Endothelial cell of umbilical vein (primary cell): ENCODE measurements around the gene CLTB. TPM values are rescaled to one million over a fixed set of nuclear protein-coding genes. Genes with fewer than 3 reads are reported as not detected.

Experiments
- BruUV-seq: library from RNA; stranded (reverse); fragments of 400-500 nt; replicated peaks from 2 replicates; lab custom pipeline; 2021; lab: Mats Ljungman, UMichigan
- CTCF ChIA-PET: fragments of 300-600, 350-600 bp; sonication (Branson Sonifier 250); formaldehyde crosslinking; loops from one replicate; lab custom pipeline; 2021; ENCODE audit warnings: antibody characterized with exemption, inconsistent platforms; lab: Charles Lee
- POLR2A ChIA-PET: fragments of 300-600, 350-600 bp; sonication (Branson Sonifier 250); formaldehyde crosslinking; loops from one replicate; lab custom pipeline; 2021; ENCODE audit warnings: antibody characterized with exemption, inconsistent platforms; lab: Charles Lee
- DNase-seq: peaks from one replicate; pipeline ENCODE4 v3.0.0-alpha.2; 2011; ENCODE audit warnings: low read depth, low spot score
- FAIRE-seq: peaks from 2 replicates; lab custom pipeline; 2011; peaks lifted over from hg19 to GRCh38; lab: Jason Lieb, UNC
- H2AFZ ChIP-seq: 2 replicates; pipeline ENCODE4 v1.6.0; 2012; ENCODE audit warnings: low read depth, low read length, control low read depth, inconsistent platforms
- H3K27ac ChIP-seq: 2 replicates; pipeline ENCODE4 v1.5.1; 2011; ENCODE audit warnings: low read depth, mild to moderate bottlenecking, control low read depth, low read length, moderate library complexity; ENCODE audit not compliant: insufficient read depth
- H3K27me3 ChIP-seq, 2 experiments: 2 replicates each; pipeline versions ENCODE4 v1.6.0 to v1.6.1; 2011; ENCODE audit warnings: low read length in 2 of 2, mixed read lengths in 1 of 2; ENCODE audit not compliant: control insufficient read depth in 2 of 2, insufficient read depth in 2 of 2
- H3K36me3 ChIP-seq, 2 experiments: 2 replicates in 1 of 2; 3 replicates in 1 of 2; pipeline ENCODE4 v1.5.1; 2011; ENCODE audit warnings: low read length in 2 of 2, mild to moderate bottlenecking in 1 of 2, moderate library complexity in 1 of 2; ENCODE audit not compliant: control insufficient read depth in 2 of 2, insufficient read depth in 2 of 2; ENCODE audit errors: extremely low read depth in 1 of 2
- H3K4me1 ChIP-seq: 3 replicates; pipeline ENCODE4 v1.5.1; 2011; ENCODE audit warnings: mild to moderate bottlenecking, low read length; ENCODE audit not compliant: control insufficient read depth, insufficient read depth; ENCODE audit errors: extremely low read depth
- H3K4me2 ChIP-seq: 2 replicates; pipeline ENCODE4 v1.6.1; 2011; ENCODE audit warnings: low read length, control low read depth, mixed read lengths; ENCODE audit not compliant: insufficient read depth
- H3K4me3 ChIP-seq, 3 experiments: fragments of 200-600 bp in 1 of 3; sonication (generic), shearing (Covaris generic) in 1 of 3; replicated peaks in 1 of 3; 2 replicates each; pipeline ENCODE4 v1.5.1; 2011 to 2016; ENCODE audit warnings: control low read depth in 3 of 3, low read length in 3 of 3, mild to moderate bottlenecking in 2 of 3, inconsistent platforms in 1 of 3, low read depth in 1 of 3, moderate library complexity in 1 of 3; ENCODE audit not compliant: insufficient read depth in 1 of 3
- H3K79me2 ChIP-seq: 2 replicates; pipeline ENCODE4 v1.6.0; 2012; ENCODE audit warnings: low read length, inconsistent platforms; ENCODE audit not compliant: control insufficient read depth, insufficient read depth
- H3K9ac ChIP-seq: replicated peaks from 2 replicates; pipeline ENCODE3; 2011; ENCODE audit warnings: low read length, control low read depth; ENCODE audit not compliant: insufficient read depth; ENCODE audit errors: extremely low read depth
- H3K9me1 ChIP-seq: replicated peaks from 3 replicates; pipeline ENCODE4 v1.6.0; 2011; ENCODE audit warnings: mild to moderate bottlenecking, low read length; ENCODE audit not compliant: control insufficient read depth, insufficient read depth; ENCODE audit errors: extremely low read depth
- H3K9me3 ChIP-seq: replicated peaks from 2 replicates; pipeline ENCODE4 v1.5.1; 2012; ENCODE audit warnings: low read length, inconsistent platforms; ENCODE audit not compliant: control insufficient read depth, insufficient read depth
- H4K20me1 ChIP-seq: replicated peaks from 2 replicates; pipeline ENCODE3; 2011; ENCODE audit warnings: mild to moderate bottlenecking, low read length; ENCODE audit not compliant: control insufficient read depth, insufficient read depth; ENCODE audit errors: extremely low read depth
- EZH2 ChIP-seq: IDR thresholded peaks from 2 replicates; pipeline ENCODE4 v1.6.1; 2012; ENCODE audit warnings: borderline replicate concordance, low read depth, mild to moderate bottlenecking, moderate library complexity, low read length, inconsistent platforms; ENCODE audit not compliant: severe bottlenecking
- FOS ChIP-seq: IDR thresholded peaks from 2 replicates; pipeline ENCODE4 v1.6.1; 2011; ENCODE audit warnings: mild to moderate bottlenecking, low read length, moderate library complexity, borderline replicate concordance; ENCODE audit not compliant: insufficient read depth
- GATA2 ChIP-seq: IDR thresholded peaks from 2 replicates; pipeline ENCODE4 v1.7.0; 2011; ENCODE audit warnings: low read depth, mild to moderate bottlenecking, moderate library complexity, mixed read lengths, low read length; ENCODE audit not compliant: insufficient read length, insufficient read depth
- JUN ChIP-seq: IDR thresholded peaks from 2 replicates; pipeline ENCODE4 v1.6.1; 2011; ENCODE audit warnings: borderline replicate concordance, low read depth; ENCODE audit not compliant: insufficient read length, insufficient read depth
- MYC ChIP-seq: IDR thresholded peaks from one replicate; pipeline ENCODE4 v1.6.1; 2011; ENCODE audit warnings: mild to moderate bottlenecking, low read depth, low read length
- POLR2A ChIP-seq: IDR thresholded peaks from 2 replicates; pipeline ENCODE4 v1.6.1; 2012; ENCODE audit warnings: low read depth, mild to moderate bottlenecking, control low read depth, low read length
- POLR2AphosphoS5 ChIP-seq: IDR thresholded peaks from 2 replicates; pipeline ENCODE4 v1.6.1; 2012; ENCODE audit warnings: low read depth, mild to moderate bottlenecking, control low read depth, low read length, moderate library complexity; ENCODE audit not compliant: insufficient read depth
- dilution Hi-C: fragments of 300-500 bp; cut with MboI; formaldehyde crosslinking; loops from one replicate; pipeline ENCODE4 v1.15.0; 2019; ENCODE audit warnings: low sequenced_read_pairs; ENCODE audit not compliant: extremely low pct_ligation_motif_present
- intact Hi-C: fragments of 100-400 bp; cut with micrococcal nuclease; formaldehyde crosslinking; loops from one replicate; pipeline ENCODE4 v1.10.0; 2022
- polyA plus RNA-seq, 4 experiments: library from polyadenylated mRNA; depleted of rRNA in 3 of 4; stranded (reverse) in 3 of 4; unstranded in 1 of 4; fragments of >200 nt; gene quantifications; 2 replicates each; pipeline versions ENCODE4 v1.2.1 to v1.2.3, GENCODE V29; 2011 to 2012; ENCODE audit warnings: missing spikeins in 1 of 4
- total RNA-seq: library from RNA; stranded (reverse); gene quantifications from 2 replicates; pipeline ENCODE4 v1.2.3, GENCODE V29; 2021
- TF ChIP-seq, protein P1 (sequence below): IDR thresholded peaks from 2 replicates; pipeline ENCODE4 v1.6.1; 2011; ENCODE audit not compliant: insufficient read depth, insufficient read length
- TF ChIP-seq, protein P2 (sequence below), 2 donors: IDR thresholded peaks; 1 replicate in 1 of 2; 2 replicates in 1 of 2; pipeline ENCODE4 v1.5.1; 2011; ENCODE audit warnings: low read length in 2 of 2, mild to moderate bottlenecking in 2 of 2, moderate library complexity in 2 of 2, control low read depth in 1 of 2, inconsistent platforms in 1 of 2, low read depth in 1 of 2; ENCODE audit not compliant: insufficient read depth in 1 of 2; ENCODE audit errors: extremely low read depth in 1 of 2

CLTB gene
- total and polyA plus RNA-seq, 2 donors (not counting 3 experiments of a cell fraction or from before 2014, with no cell fraction given), result 73.2 to 111 TPM

DNA sequence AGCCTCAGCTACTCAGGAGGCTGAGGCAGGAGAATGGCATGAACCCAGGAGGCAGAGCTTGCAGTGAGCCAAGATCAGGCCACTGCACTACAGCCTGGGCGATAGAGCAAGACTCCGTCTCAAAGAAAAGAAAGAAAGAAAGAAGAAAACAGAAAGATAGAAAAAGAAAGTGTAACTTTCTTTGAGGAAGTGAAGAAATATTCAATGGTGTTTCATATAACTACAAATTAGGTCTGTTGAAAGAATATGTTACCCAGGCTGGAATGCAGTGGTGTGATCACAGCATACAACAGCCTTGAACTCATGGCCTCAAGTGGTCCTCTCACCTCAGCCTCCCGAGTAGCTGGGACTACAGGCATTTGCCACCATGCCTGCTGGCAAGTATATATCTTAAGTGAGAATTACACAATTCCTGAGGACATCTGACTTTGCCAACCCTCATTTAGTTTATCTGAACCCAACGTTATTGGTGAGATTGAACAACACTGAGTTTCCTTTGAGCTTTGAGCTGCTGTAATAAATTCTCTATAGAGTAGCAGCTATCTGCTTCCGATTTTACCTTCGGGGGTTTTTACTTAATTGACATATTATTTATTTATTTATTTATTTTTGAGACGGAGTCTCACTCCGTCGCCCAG lies 29.8 kb upstream of the CLTB start:
- TF ChIP-seq MYC (no peak), POLR2A (no peak)
- intact Hi-C loops, result loop anchor here (10.0 kb wide), 2 partner anchors 169 to 1029 kb away; partner anchors contain the start of genes DBN1 and GPRIN1
- no peaks in the 10 kb centered on the region for H3K27me3 ChIP-seq
- no peak overlapping the region for H3K4me2 ChIP-seq
- H3K9ac ChIP-seq, result no peak overlapping the region
- ChIA-PET POLR2A (no interaction called here), CTCF (interaction anchor here (2.3 to 5.2 kb wide), 2 partner anchors 20 to 29 kb away, joined by 5 to 88 read pairs; partner anchors contain the start of gene CLTB)
- BruUV-seq, result no TSS peak
- peaks cover 25% of the 10 kb centered on the region for H3K79me2 ChIP-seq
- no peaks in the 10 kb centered on the region for H3K9me3 ChIP-seq
- DNase-seq (no peak), FAIRE-seq (no peak)
- dilution Hi-C loops, result no loop called here
- no peak overlapping the region for H3K4me3 ChIP-seq
- no peak overlapping the region for H3K27ac ChIP-seq
- no peaks in the 10 kb centered on the region for H3K36me3 ChIP-seq
- H2AFZ ChIP-seq, result no peak overlapping the region
- H4K20me1 ChIP-seq, result no peaks in the 10 kb centered on the region
- H3K9me1 ChIP-seq, result no peaks in the 10 kb centered on the region
- peaks cover 30% of the 10 kb centered on the region for H3K4me1 ChIP-seq

DNA sequence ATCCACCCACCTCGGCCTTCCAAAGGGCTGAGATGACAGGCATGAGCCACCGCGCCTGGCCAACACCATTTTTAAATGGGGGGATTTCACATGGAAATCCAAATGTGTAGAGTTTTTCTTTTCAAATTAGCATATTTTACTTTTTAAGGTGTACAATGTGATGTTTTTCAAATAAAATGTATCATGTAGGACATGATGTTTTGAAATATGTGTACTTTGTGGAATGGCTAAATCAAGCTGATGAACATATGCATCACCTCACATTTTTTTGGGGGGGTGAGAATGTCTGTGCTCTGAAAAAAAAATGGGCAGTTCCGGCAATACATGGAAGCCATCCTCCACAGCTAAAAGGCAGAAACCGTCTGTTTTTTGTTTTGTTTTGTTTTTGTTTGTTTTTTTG lies 28.4 kb upstream of the CLTB start:
- H3K27ac ChIP-seq, result no peak overlapping the region
- peaks cover 13% of the 10 kb centered on the region for H3K79me2 ChIP-seq
- BruUV-seq, result no TSS peak
- CTCF ChIA-PET, result interaction anchor here (0.8 kb wide), 1 partner anchor 28 kb away, joined by 3 read pairs; the partner anchor contains the start of gene CLTB
- no peaks in the 10 kb centered on the region for H4K20me1 ChIP-seq
- H3K4me1 ChIP-seq, result peaks cover 36% of the 10 kb centered on the region
- no peak overlapping the region for H3K4me2 ChIP-seq
- intact Hi-C loops (loop anchor here (10.0 kb wide), 2 partner anchors 170 to 1030 kb away; partner anchors contain the start of genes DBN1 and GPRIN1), dilution Hi-C loops (no loop called here)
- H3K36me3 ChIP-seq, result no peaks in the 10 kb centered on the region
- POLR2A ChIA-PET, result no interaction called here
- TF ChIP-seq FOS (no peak), POLR2AphosphoS5 (no peak), EZH2 (no peak), GATA2 (no peak), MYC (no peak), POLR2A (no peak), JUN (no peak)
- TF ChIP-seq, protein P1, sequence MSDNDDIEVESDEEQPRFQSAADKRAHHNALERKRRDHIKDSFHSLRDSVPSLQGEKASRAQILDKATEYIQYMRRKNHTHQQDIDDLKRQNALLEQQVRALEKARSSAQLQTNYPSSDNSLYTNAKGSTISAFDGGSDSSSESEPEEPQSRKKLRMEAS, result no peak
- TF ChIP-seq, protein P2, sequence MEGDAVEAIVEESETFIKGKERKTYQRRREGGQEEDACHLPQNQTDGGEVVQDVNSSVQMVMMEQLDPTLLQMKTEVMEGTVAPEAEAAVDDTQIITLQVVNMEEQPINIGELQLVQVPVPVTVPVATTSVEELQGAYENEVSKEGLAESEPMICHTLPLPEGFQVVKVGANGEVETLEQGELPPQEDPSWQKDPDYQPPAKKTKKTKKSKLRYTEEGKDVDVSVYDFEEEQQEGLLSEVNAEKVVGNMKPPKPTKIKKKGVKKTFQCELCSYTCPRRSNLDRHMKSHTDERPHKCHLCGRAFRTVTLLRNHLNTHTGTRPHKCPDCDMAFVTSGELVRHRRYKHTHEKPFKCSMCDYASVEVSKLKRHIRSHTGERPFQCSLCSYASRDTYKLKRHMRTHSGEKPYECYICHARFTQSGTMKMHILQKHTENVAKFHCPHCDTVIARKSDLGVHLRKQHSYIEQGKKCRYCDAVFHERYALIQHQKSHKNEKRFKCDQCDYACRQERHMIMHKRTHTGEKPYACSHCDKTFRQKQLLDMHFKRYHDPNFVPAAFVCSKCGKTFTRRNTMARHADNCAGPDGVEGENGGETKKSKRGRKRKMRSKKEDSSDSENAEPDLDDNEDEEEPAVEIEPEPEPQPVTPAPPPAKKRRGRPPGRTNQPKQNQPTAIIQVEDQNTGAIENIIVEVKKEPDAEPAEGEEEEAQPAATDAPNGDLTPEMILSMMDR (IDR thresholded peaks at IDR 0.05; ENCODE audit: extremely low read depth in 1 of 2, insufficient read depth in 1 of 2, low read depth in 1 of 2, low read length in 2 of 2), result no peak
- H3K4me3 ChIP-seq, result no peak overlapping the region
- FAIRE-seq, result no peak
- no peaks in the 10 kb centered on the region for H3K9me3 ChIP-seq
- no peak for DNase-seq
- no peaks in the 10 kb centered on the region for H3K9me1 ChIP-seq
- H3K9ac ChIP-seq, result no peak overlapping the region
- H3K27me3 ChIP-seq, result no peaks in the 10 kb centered on the region
- H2AFZ ChIP-seq, result no peak overlapping the region
